Left ventricle myocardium inferior (tissue), 1 donor: Measurements from ENCODE around the gene TMEM214. TPM values are rescaled to one million over a fixed set of nuclear protein-coding genes. Genes with fewer than 3 reads are reported as not detected.

Experiments
- DNase-seq: peaks from one replicate; pipeline ENCODE4 v3.0.0-alpha.2; 2020
- H3K27ac ChIP-seq: fragments of 200-600 bp; replicated peaks from 2 replicates; pipeline ENCODE4 v1.8.0; 2021
- H3K27me3 ChIP-seq: fragments of 200-600 bp; 2 replicates; pipeline ENCODE4 v1.8.0; 2021; ENCODE audit warnings: low read depth
- H3K36me3 ChIP-seq: fragments of 200-600 bp; 2 replicates; pipeline ENCODE4 v1.8.0; 2021
- H3K4me1 ChIP-seq: fragments of 200-600 bp; 2 replicates; pipeline ENCODE4 v1.8.0; 2021
- H3K4me3 ChIP-seq: fragments of 200-600 bp; 2 replicates; pipeline ENCODE4 v1.8.0; 2021; ENCODE audit warnings: mild to moderate bottlenecking, moderate library complexity
- H3K9me3 ChIP-seq: fragments of 200-600 bp; replicated peaks from 2 replicates; pipeline ENCODE4 v1.8.0; 2021
- intact Hi-C: fragments of 100-400 bp; cut with micrococcal nuclease; formaldehyde crosslinking; loops from one replicate; pipeline ENCODE4 v1.11.0; 2022
- total RNA-seq: library from RNA; stranded (reverse); fragmentation: NEBNext Ultra II Directional; extraction: Animal tissue kit (Norgen Biotek cat#: 25700); gene quantifications from one replicate; pipeline ENCODE4 v1.2.1, GENCODE V29; 2021
- TF ChIP-seq, protein P1 (sequence below): fragments of 200-600 bp; IDR thresholded peaks from 2 replicates; pipeline ENCODE4 v1.8.0; 2021; ENCODE audit warnings: antibody characterized with exemption, mild to moderate bottlenecking, borderline replicate concordance
- donor health status: DM: no; HTN: yes; CAD: no; lungs with severe emphysema.

Gene TMEM214
- total RNA-seq, 1 donor from 2014 or later = 31.4 TPM

DNA sequence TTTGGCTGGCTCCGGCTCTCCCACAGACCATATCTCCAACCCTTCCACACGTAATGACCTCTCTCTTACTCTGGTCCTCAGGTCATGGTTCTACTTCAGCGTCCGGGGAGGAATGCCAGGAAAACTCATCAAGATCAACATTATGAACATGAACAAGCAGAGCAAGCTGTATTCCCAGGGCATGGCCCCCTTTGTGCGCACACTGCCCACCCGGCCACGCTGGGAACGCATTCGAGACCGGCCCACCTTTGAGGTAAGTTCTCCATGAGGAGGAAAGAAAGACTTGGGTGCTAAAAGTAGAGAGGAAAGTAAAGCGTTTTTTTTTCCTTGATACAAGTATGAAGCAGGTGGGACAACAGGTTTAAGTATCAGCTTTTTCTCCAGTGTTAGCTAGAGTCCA lies 20.6 kb downstream of the TMEM214 start:
- Histone ChIP-seq H3K36me3 (peaks cover 47% of the 10 kb centered on the region), H3K9me3 (no peaks in the 10 kb centered on the region), H3K4me1 (peaks cover 29% of the 10 kb centered on the region), H3K4me3 (no peak overlapping the region), H3K27me3 (no peaks in the 10 kb centered on the region), H3K27ac (no peak overlapping the region)
- intact Hi-C loops = no loop called here
- TF ChIP-seq, protein P1, sequence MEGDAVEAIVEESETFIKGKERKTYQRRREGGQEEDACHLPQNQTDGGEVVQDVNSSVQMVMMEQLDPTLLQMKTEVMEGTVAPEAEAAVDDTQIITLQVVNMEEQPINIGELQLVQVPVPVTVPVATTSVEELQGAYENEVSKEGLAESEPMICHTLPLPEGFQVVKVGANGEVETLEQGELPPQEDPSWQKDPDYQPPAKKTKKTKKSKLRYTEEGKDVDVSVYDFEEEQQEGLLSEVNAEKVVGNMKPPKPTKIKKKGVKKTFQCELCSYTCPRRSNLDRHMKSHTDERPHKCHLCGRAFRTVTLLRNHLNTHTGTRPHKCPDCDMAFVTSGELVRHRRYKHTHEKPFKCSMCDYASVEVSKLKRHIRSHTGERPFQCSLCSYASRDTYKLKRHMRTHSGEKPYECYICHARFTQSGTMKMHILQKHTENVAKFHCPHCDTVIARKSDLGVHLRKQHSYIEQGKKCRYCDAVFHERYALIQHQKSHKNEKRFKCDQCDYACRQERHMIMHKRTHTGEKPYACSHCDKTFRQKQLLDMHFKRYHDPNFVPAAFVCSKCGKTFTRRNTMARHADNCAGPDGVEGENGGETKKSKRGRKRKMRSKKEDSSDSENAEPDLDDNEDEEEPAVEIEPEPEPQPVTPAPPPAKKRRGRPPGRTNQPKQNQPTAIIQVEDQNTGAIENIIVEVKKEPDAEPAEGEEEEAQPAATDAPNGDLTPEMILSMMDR = no peak
- no peak for DNase-seq

DNA sequence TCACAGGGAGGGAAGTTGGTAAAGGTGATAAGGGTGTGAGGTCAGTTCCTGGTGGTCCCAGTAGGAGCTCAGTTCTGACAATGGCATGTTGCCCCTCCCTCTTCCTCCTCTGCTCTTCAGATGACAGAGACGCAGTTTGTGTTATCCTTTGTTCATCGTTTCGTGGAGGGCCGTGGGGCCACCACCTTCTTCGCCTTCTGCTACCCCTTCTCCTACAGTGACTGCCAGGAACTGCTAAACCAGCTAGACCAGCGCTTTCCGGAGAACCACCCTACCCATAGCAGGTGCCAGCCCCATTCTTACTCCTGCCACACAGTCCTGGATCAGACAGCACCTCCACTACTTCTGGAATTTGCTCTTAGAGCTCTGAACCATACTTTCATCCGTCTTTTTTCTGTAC lies 21.0 kb downstream of the TMEM214 start:
- H3K36me3 ChIP-seq = peaks cover 48% of the 10 kb centered on the region
- no peak for DNase-seq

DNA sequence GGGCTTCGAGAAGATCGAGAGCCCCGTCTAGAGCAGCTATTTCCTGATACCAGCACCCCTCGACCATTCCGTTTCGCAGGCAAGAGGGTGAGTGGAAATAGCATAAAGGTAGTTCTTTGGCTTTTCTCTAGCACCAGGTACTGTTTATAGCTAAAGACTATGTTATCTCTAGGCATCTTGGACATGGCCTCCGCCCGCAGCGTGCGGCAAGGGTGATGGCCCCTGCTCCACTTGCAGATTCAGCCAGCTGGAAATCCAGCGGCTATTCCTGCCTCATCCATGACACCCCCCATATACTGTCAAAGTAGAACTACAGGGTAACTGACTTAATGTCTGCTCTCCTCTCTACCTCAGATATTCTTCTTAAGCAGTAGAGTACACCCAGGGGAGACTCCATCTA lies 22.0 kb downstream of the TMEM214 start:
- TF ChIP-seq, protein P1 = no peak
- no peak overlapping the region for H3K4me3 ChIP-seq
- H3K36me3 ChIP-seq = peaks cover 57% of the 10 kb centered on the region
- no peaks in the 10 kb centered on the region for H3K9me3 ChIP-seq
- H3K4me1 ChIP-seq = peaks cover 30% of the 10 kb centered on the region
- H3K27ac ChIP-seq = no peak overlapping the region
- DNase-seq = no peak
- H3K27me3 ChIP-seq = no peaks in the 10 kb centered on the region
- intact Hi-C loops = no loop called here

More for the DNA sequence above, 21.0 kb downstream of the TMEM214 start:
- TF ChIP-seq, protein P1 = no peak
- Histone ChIP-seq H3K4me3 (no peak overlapping the region), H3K27me3 (no peaks in the 10 kb centered on the region), H3K9me3 (no peaks in the 10 kb centered on the region), H3K4me1 (peaks cover 29% of the 10 kb centered on the region), H3K27ac (no peak overlapping the region)
- intact Hi-C loops = no loop called here

DNA sequence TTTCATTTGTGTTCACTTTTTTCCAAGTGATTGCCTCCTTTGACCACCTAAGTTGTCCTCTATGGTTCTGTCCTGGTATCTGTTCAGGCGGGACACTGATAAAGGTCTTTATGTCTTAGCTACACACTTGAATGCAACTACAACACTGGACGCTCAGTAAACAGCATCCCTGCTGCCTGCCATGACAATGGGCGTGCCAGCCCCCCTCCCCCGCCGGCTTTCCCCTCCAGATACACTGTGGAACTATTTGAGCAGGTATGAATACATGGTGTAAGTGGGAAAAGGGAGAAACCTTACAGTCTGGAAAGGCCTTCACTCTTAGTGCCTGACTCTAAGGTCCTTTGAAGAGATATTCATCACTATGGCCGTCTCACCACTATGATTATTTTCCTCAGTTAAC lies 24.4 kb downstream of the TMEM214 start:
- peaks cover 65% of the 10 kb centered on the region for H3K36me3 ChIP-seq
- H3K4me3 ChIP-seq = no peak overlapping the region
- H3K9me3 ChIP-seq = no peaks in the 10 kb centered on the region
- H3K27me3 ChIP-seq = no peaks in the 10 kb centered on the region
- TF ChIP-seq, protein P1 = no peak
- intact Hi-C loops = no loop called here
- peaks cover 11% of the 10 kb centered on the region for H3K4me1 ChIP-seq
- no peak for DNase-seq
- no peak overlapping the region for H3K27ac ChIP-seq

DNA sequence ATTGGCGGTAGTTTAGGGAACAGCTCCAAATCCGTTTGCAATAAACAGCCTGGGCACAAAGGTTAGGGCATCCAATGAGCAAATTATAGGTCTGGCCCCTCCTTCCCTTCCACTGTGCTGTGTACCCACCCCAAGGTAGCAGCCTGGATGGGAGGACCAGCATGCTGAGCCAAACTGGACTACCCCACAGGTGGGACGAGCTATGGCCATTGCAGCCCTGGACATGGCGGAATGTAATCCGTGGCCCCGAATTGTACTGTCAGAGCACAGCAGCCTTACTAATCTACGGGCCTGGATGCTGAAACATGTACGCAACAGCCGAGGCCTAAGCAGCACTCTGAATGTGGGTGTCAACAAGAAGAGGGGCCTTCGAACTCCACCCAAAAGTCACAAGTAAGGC lies 25.4 kb downstream of the TMEM214 start:
- no peak for DNase-seq
- peaks cover 12% of the 10 kb centered on the region for H3K4me1 ChIP-seq
- intact Hi-C loops = no loop called here
- no peaks in the 10 kb centered on the region for H3K27me3 ChIP-seq
- H3K9me3 ChIP-seq = no peaks in the 10 kb centered on the region
- no peak overlapping the region for H3K4me3 ChIP-seq
- TF ChIP-seq, protein P1 = no peak
- no peak overlapping the region for H3K27ac ChIP-seq
- peaks cover 65% of the 10 kb centered on the region for H3K36me3 ChIP-seq
